ENCODE results near the gene HSPBP1. TPM values are rescaled to one million over a fixed set of nuclear protein-coding genes. Genes with fewer than 3 reads are reported as not detected.
"Not testable (repeated sequence)": the region's sequence is repeated elsewhere in the genome, so short reads cannot be mapped to it uniquely, and the experiment has no call there.

The HSPBP1 gene
- total RNA-seq, 1 experiment from 2014 or later: 65.2 TPM

GRCh38 chr19:55328774-55329318, 48.9 kb upstream of the HSPBP1 start:
- H3K9me3 Mint-ChIP-seq; ATAC-seq; CTCF ChIA-PET; H3K27ac Mint-ChIP-seq; H3K4me3 Mint-ChIP-seq; H3K4me1 Mint-ChIP-seq; DNase-seq (ENCODE audit: low spot score); H3K36me3 Mint-ChIP-seq: not testable (repeated sequence)
- H3K27me3 Mint-ChIP-seq (ENCODE audit: low read depth): peaks cover 19% of the 10 kb centered on the region
- POLR2A ChIA-PET: interaction anchor here (0.7 kb wide), 1 partner anchor 99 kb away, joined by 5 read pairs; no protein-coding TSS in a partner anchor

- Mint-ChIP-seq H3K4me3 (no peak within 1 kb of the TSS), H3K4me1 (peaks cover 12% of the 10 kb centered on the region), H3K36me3 (no peaks in the 10 kb centered on the region), H3K27ac (no peak within 1 kb of the TSS), H3K27me3 (ENCODE audit: low read depth) (peaks cover 37% of the 10 kb centered on the region), H3K9me3 (no peaks in the 10 kb centered on the region)
- DNase-seq (ENCODE audit: low spot score) (no peak), ATAC-seq (no peak)
- CTCF ChIA-PET: no interaction called here
- TF ChIP-seq ATF6 (CRISPR knock-in tag; IDR thresholded peaks at IDR 0.05): no peak
- no peak for TF ChIP-seq GABPB1 (CRISPR knock-in tag; IDR thresholded peaks at IDR 0.05)
- TF ChIP-seq ZNF416 (CRISPR knock-in tag; IDR thresholded peaks at IDR 0.05): no peak
- no peak for TF ChIP-seq ZNF425 (CRISPR knock-in tag; conservative IDR thresholded peaks at IDR 0.05)
- TF ChIP-seq E2F1 (CRISPR knock-in tag; IDR thresholded peaks at IDR 0.05): no peak
- TF ChIP-seq ZMAT4 (CRISPR knock-in tag; IDR thresholded peaks at IDR 0.05): no peak
- no peak for TF ChIP-seq ATF3 (CRISPR knock-in tag; conservative IDR thresholded peaks at IDR 0.05)
- no peak for TF ChIP-seq STAT6 (CRISPR knock-in tag; conservative IDR thresholded peaks at IDR 0.05; ENCODE audit: low read depth)
- POLR2A ChIA-PET: interaction anchor here (0.8 to 1.4 kb wide), 2 partner anchors 14 kb away, joined by 3 to 4 read pairs; partner anchors contain the start of gene KMT5C
Observed at GRCh38 chr19:55325172-55325571, 45.3 kb upstream of the HSPBP1 start, which contains the start of gene TMEM150B. TSS of gene TMEM150B (minus strand) at chr19:55325341. CDS start at chr19:55321036, 4,305 bp downstream.

- Mint-ChIP-seq H3K4me1 (peaks cover 16% of the 10 kb centered on the region), H3K27me3 (ENCODE audit: low read depth) (peaks cover 34% of the 10 kb centered on the region), H3K4me3 (no peak overlapping the region), H3K27ac (no peak overlapping the region), H3K36me3 (no peaks in the 10 kb centered on the region), H3K9me3 (no peaks in the 10 kb centered on the region)
- ChIA-PET POLR2A (interaction anchor here (1.4 kb wide), 1 partner anchor 15 kb away, joined by 3 read pairs; the partner anchor contains the start of gene KMT5C), CTCF (interaction anchor here (0.6 kb wide), 1 partner anchor 23 kb away, joined by 3 read pairs; no protein-coding TSS in a partner anchor)
- no peak for DNase-seq (ENCODE audit: low spot score)
- ATAC-seq: no peak
- no peak for TF ChIP-seq SMAD3 (CRISPR knock-in tag; IDR thresholded peaks at IDR 0.05; ENCODE audit: borderline replicate concordance)
- no peak for TF ChIP-seq ZNF281 (CRISPR knock-in tag; IDR thresholded peaks at IDR 0.05)
- no peak for TF ChIP-seq ZNF416 (CRISPR knock-in tag; IDR thresholded peaks at IDR 0.05)
- TF ChIP-seq ZNF671 (CRISPR knock-in tag; IDR thresholded peaks at IDR 0.05): no peak
- TF ChIP-seq ERG (CRISPR knock-in tag; IDR thresholded peaks at IDR 0.05): no peak
- no peak for TF ChIP-seq ZNF396 (CRISPR knock-in tag; IDR thresholded peaks at IDR 0.05; ENCODE audit: borderline replicate concordance)
- TF ChIP-seq ATF2 (CRISPR knock-in tag; IDR thresholded peaks at IDR 0.05; ENCODE audit: borderline replicate concordance, low read depth): no peak
- no peak for TF ChIP-seq ZMAT4 (CRISPR knock-in tag; IDR thresholded peaks at IDR 0.05)
Observed at GRCh38 chr19:55324662-55325061, 44.8 kb upstream of the HSPBP1 start.
